NCI-H146 treated with DMSO at 0.1 percent for 48 hours (cell line): ENCODE measurements around the gene ARHGEF10L.
A peak's percentile ranks its signal among the peaks of the same experiment; 100 is the strongest.

Source experiments
- DNase-seq: peaks from one replicate; lab custom pipeline; 2025; ENCODE audit not compliant: unreplicated experiment; lab: John Stamatoyannopoulos, UW

The ARHGEF10L gene

GRCh38 chr1:17588048-17588871, 48.8 kb downstream of the ARHGEF10L start:
- no peak for DNase-seq

GRCh38 chr1:17591814-17592430, 52.4 kb downstream of the ARHGEF10L start:
- DNase-seq = no peak

- no peak for DNase-seq
Observed at GRCh38 chr1:17594026-17594425, 54.5 kb downstream of the ARHGEF10L start.

- DNase-seq = no peak
Observed at GRCh38 chr1:17594690-17595601, 55.4 kb downstream of the ARHGEF10L start.

GRCh38 chr1:17595602-17595925, 56.1 kb downstream of the ARHGEF10L start:
- DNase-seq = no peak

- DNase-seq = no peak
Observed at GRCh38 chr1:17596186-17596585, 56.7 kb downstream of the ARHGEF10L start.

- DNase-seq = peak; percentile 55
Observed at GRCh38 chr1:17596651-17597509, 57.4 kb downstream of the ARHGEF10L start.

- no peak for DNase-seq
Observed at GRCh38 chr1:17597651-17598050, 58.2 kb downstream of the ARHGEF10L start.

- DNase-seq = no peak
Observed at GRCh38 chr1:17598251-17598650, 58.8 kb downstream of the ARHGEF10L start.

GRCh38 chr1:17599291-17599953, 59.9 kb downstream of the ARHGEF10L start:
- DNase-seq = no peak

- DNase-seq = no peak
Observed at GRCh38 chr1:17599954-17600300, 60.4 kb downstream of the ARHGEF10L start.

GRCh38 chr1:17600321-17600720, 60.8 kb downstream of the ARHGEF10L start:
- no peak for DNase-seq

- DNase-seq = no peak
Observed at GRCh38 chr1:17601643-17602382, 62.3 kb downstream of the ARHGEF10L start.

- DNase-seq = peak; percentile 76
Observed at GRCh38 chr1:17603091-17603841, 63.8 kb downstream of the ARHGEF10L start.

- no peak for DNase-seq
Observed at GRCh38 chr1:17605582-17606344, 66.3 kb downstream of the ARHGEF10L start.

- no peak for DNase-seq
Observed at GRCh38 chr1:17606826-17607440, 67.4 kb downstream of the ARHGEF10L start.

GRCh38 chr1:17607644-17608581, 68.4 kb downstream of the ARHGEF10L start:
- no peak for DNase-seq
